SIG-M5 treated with dmso at 0.1 percent for 504 hours (cell line): ENCODE data around the gene ARSG.

Experiments
- DNase-seq: peaks from one replicate; lab custom pipeline; 2025; ENCODE audit not compliant: unreplicated experiment; lab: John Stamatoyannopoulos, UW

The ARSG gene

GRCh38 chr17:68463211-68464019, 172.1 kb downstream of the ARSG start:
- DNase-seq = no peak

DNA sequence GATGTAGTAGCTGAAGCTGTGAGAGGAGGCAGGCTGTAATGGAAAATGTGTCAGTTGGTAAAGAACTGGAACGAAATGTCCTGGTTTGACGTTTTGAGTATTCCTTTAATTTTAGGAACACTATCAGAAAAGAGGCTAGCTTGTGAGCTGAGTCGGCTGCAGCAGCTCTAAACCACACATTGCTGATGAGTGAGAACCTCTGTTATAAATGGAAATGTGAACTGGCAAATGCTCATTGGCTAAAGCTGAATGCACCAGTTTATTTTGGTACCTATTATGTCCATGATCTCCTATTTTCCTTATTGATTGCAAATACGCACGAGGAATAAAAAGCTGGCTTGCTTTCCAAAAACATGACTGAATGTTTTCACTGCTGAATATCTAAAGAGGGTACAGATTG, 177.0 kb downstream of the ARSG start:
- DNase-seq = no peak

- DNase-seq = no peak
These were observed 177.5 kb downstream of the ARSG start for GRCh38 chr17:68468788-68469187.
